ENCODE data around the gene IFNL2.
"Not testable (repeated sequence)": the region's sequence is repeated elsewhere in the genome, so short reads cannot be mapped to it uniquely, and the experiment has no call there.

Gene IFNL2

GRCh38 chr19:39253374-39254149 is 14.6 kb upstream of the IFNL2 start:
- DNase-seq (ENCODE audit: low read depth) = no peak

DNA sequence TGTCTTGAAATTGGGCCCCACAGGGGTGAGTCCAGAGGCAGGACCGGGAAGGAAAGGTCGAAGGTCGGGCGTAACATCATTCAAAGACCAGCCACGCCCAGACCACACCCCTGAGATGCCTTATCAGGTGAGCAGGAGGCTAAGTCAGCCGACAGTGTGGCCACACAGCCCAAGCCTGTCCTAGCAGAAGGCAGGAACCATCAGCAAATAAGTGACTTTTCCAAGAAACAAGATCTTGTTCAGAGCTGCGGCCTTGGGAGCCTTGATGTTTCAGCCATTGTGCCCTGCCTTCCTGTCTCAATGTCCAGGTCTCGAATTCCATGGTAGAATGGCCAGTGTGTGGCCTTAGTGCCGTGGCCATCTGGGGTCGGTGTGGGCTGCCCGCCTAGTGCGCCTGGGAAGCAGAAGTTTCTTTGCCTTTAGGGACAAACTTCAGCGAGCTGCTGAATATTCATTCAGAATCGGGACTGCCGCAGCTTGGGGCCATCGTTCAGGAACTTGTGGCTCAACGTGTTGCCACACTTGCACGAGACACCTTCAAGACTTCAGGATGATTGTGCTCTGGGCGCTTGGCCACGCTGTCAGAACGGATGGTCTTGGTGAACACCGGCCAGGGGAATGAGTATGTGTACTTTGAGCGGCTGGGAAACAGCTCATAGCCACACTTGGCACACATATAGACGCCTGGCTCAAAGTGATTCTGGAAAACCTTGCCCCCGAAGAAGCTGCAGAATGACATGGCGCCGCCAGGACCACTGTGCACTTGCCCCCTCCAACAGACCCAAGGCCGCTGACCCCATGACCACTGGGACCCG is 13.5 kb upstream of the IFNL2 start:
- no peak for DNase-seq (ENCODE audit: low read depth)

- DNase-seq (ENCODE audit: low read depth) = no peak
Observed at GRCh38 chr19:39257227-39257626, 11.0 kb upstream of the IFNL2 start.

GRCh38 chr19:39261704-39262103 is 6.5 kb upstream of the IFNL2 start:
- no peak for DNase-seq (ENCODE audit: low read depth)

DNA sequence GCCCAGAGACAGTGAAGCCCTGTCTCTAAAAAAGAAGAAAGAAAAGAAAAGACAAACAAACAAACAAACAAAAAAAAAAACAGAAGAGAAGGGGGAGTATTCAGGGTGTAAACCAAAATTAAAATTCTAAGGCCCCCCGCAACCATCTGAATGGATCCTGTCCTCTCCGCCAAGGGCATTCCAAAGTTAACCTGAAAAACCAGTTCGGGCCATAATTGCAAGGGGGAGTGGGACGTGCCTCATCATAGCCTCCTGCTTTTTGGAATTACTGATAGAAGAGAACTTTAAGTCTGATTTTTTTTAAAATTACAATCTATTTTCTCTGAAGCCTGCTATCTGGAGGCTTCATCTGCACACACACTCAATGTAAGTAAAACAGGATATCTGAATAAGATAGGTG is 5.7 kb upstream of the IFNL2 start:
- DNase-seq (ENCODE audit: low read depth) = no peak

GRCh38 chr19:39263912-39264305 is 4.3 kb upstream of the IFNL2 start:
- DNase-seq (ENCODE audit: low read depth) = no peak

- DNase-seq (ENCODE audit: low read depth) = no peak
Observed at GRCh38 chr19:39264306-39265290, 3.6 kb upstream of the IFNL2 start.

- DNase-seq (ENCODE audit: low read depth) = no peak
Observed at GRCh38 chr19:39265321-39265916, 2.8 kb upstream of the IFNL2 start.

DNA sequence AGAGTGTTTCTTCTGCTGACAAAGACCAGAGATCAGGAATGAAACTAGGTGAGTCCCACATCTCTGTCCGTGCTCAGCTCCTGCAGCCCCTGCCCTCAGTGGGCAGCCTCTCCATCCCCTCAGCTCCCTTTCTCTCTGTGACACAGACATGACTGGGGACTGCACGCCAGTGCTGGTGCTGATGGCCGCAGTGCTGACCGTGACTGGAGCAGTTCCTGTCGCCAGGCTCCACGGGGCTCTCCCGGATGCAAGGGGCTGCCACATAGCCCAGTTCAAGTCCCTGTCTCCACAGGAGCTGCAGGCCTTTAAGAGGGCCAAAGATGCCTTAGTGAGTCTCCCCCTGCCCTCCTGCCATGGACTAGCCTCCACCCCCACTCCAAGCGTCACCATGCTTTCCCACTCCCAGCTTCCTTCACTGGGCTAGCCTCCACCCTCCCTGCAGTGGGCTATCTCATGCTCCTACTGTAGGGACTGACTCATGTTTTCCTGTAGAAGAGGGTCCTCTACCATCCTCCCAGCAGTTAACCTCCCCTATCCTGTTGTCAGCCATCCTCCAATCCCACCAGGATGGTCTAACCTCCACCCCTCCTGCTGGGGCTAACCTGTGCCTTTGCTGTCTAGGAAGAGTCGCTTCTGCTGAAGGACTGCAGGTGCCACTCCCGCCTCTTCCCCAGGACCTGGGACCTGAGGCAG is 481 bp downstream of the IFNL2 start:
- not testable (repeated sequence) for DNase-seq (ENCODE audit: low read depth)

DNA sequence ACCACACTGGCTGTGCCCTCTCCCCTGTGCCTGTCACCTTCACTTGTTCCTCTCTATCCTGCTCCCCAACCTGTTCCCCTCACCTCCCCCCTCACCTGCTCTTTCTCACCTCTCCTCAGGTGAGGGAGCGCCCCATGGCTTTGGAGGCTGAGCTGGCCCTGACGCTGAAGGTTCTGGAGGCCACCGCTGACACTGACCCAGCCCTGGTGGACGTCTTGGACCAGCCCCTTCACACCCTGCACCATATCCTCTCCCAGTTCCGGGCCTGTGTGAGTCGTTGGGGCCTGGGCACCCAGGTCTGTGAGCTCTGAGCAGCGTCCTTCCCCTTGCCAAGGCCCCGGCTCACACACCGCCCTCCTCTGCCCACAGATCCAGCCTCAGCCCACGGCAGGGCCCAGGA is 1.2 kb downstream of the IFNL2 start:
- not testable (repeated sequence) for DNase-seq (ENCODE audit: low read depth)

- no peak for DNase-seq (ENCODE audit: low read depth)
Observed at GRCh38 chr19:39270036-39270871, 2.1 kb downstream of the IFNL2 start.

DNA sequence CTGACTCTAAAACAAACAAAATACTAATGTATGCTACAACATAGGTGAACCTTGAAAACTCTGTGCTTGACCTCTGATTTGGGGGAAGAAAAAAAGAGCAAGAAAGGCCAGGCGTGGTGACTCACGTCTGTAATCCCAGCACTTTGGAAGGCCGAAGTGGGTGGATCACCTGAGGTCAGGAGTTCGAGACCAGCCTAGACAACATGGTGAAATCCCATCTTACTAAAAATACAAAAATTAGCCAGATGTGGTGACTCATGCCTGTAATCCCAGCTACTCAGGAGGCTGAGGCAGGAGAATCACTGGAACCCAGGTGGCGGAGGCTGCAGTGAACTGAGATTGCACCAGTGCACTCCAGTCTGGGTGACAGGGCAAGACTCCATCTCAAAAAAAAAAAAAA is 5.7 kb downstream of the IFNL2 start:
- DNase-seq (ENCODE audit: low read depth) = not testable (repeated sequence)

- no peak for DNase-seq (ENCODE audit: low read depth)
Observed at GRCh38 chr19:39275578-39275977, 7.4 kb downstream of the IFNL2 start.

- no peak for DNase-seq (ENCODE audit: low read depth)
Observed at GRCh38 chr19:39276740-39277139, 8.5 kb downstream of the IFNL2 start.

DNA sequence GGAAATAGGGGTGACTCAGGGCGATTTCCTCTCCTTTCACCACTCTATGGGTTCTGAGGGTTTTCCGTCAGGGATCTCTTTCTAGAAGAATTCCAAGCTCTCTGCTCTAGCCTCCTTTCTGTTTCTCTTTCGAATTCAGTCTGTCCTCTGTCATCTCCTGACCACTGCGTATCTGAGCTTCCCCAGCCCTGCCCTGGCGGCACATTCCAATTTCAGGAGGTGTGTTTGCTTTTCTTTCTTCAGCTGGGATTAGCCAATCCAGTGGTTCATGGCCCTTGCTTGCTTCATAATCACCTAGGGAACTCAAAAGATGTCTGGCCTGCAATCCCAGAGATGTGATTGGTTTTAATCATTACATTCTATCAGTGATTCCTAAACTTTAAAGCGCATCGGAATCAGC is 9.4 kb downstream of the IFNL2 start:
- DNase-seq (ENCODE audit: low read depth) = no peak

GRCh38 chr19:39282021-39282420 is 13.8 kb downstream of the IFNL2 start:
- DNase-seq (ENCODE audit: low read depth) = no peak

DNA sequence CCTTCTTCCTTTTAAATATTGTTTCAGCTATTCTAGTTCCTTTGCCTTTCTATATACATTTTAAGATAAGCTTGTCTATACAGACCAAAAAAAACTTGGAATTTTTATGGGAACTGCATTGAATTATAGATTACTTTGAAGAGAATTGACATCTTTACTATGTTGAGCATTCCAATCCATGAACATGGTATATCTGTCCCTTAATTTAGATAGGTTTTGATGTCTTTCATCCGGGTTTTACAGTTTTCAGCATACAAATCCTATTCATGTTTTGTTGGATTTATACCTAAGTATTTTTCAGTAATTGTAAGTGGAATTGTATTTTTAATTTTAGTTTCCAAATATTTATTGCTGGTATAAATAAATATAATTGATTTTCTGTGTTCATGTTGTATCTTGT is 15.8 kb downstream of the IFNL2 start:
- no peak for DNase-seq (ENCODE audit: low read depth)

- no peak for DNase-seq (ENCODE audit: low read depth)
Observed at GRCh38 chr19:39293394-39293793, 25.2 kb downstream of the IFNL2 start.

DNA sequence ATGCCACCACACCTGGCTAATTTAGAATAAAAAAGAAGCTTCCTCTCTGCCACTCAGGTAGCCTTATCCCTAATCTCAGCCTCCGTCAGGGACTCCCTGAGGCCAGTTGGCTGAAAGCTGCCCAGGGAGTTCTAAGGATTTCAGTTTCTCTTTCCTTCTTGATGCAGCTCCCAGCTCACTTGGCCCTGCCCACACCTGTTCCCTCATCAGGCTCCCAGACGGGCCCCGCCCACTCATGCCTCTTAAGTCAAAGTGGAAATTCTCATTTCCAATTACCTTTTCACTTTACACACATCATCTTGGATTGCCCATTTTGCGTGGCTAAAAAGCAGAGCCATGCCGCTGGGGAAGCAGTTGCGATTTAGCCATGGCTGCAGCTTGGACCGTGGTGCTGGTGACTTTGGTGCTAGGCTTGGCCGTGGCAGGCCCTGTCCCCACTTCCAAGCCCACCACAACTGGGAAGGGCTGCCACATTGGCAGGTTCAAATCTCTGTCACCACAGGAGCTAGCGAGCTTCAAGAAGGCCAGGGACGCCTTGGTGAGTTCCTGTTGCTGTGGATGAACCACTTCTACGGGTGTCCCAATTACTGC is 28.0 kb downstream of the IFNL2 start, which contains the start of gene IFNL1:
TSS of gene IFNL1 (plus strand) at position 353 of the 591 bp plus-strand sequence. CDS start at position 368, 15 bp downstream.
- no peak for DNase-seq (ENCODE audit: low read depth)

DNA sequence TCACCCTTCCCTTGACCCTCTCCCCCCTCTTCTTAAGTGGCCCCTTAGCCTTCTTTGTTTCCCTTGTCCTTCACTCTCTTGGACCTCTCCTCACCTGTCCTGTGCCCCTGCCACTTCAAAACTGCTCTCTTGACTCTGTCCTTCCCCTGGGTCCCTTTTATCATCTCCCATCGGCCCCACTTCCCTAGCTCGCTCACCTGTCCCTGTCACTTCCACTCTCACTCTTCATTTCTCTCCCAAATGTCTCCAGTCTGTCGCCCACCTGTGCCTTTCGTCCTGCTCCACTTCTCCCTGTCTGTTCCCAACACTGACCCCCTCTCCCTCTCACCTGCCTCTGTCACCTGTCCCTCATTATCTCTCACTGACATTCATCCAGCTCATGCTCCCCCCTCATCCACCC is 28.7 kb downstream of the IFNL2 start:
- DNase-seq (ENCODE audit: low read depth) = no peak

Measured in stimulated activated CD8-positive, alpha-beta memory T cell treated with anti-CD3 and anti-CD28 coated beads, Interleukin-12 subunit alpha, Interleukin-12 subunit beta, amount 100 ng/mL, for 1 hour (primary cell).